ENCODE data around the gene MTM1.

- TF ChIP-seq CTCF (tag by site-specific recombination; IDR thresholded peaks at IDR 0.05) (no peak), ZBTB6 (tag by site-specific recombination; IDR thresholded peaks at IDR 0.05) (no peak), ZNF791 (tag by site-specific recombination; IDR thresholded peaks at IDR 0.05) (no peak), ZNF560 (tag by site-specific recombination; IDR thresholded peaks at IDR 0.05; ENCODE audit: borderline replicate concordance) (no peak)
Observed at GRCh38 chrX:150551963-150552362, 16.5 kb upstream of the MTM1 start.
